Measurements from ENCODE around the gene ABCA9. TPM values are rescaled to one million over a fixed set of nuclear protein-coding genes. Genes with fewer than 3 reads are reported as not detected.
"Not testable (repeated sequence)": the region's sequence is repeated elsewhere in the genome, so short reads cannot be mapped to it uniquely, and the experiment has no call there.

Gene ABCA9
- polyA plus RNA-seq, 1 donor (not counting 4 experiments of a cell fraction or from before 2014, with no cell fraction given), result 0.17 TPM

- DNase-seq (ENCODE audit: low read depth, low spot score) (no peak), FAIRE-seq (no peak)
- Histone ChIP-seq H3K9me3 (ENCODE audit: control insufficient read depth, low read depth, low read length) (no peaks in the 10 kb centered on the region), H3K27ac (ENCODE audit: control insufficient read depth, insufficient read depth, low read length) (no peak overlapping the region), H3K36me3 (ENCODE audit: control insufficient read depth in 2 of 2, extremely low read depth in 1 of 2, insufficient read depth in 2 of 2, low read length in 2 of 2) (no peaks in the 10 kb centered on the region), H2AFZ (ENCODE audit: control insufficient read depth, low read length) (no peak overlapping the region), H4K20me1 (ENCODE audit: control insufficient read depth, extremely low read depth, insufficient read depth, low read length) (no peaks in the 10 kb centered on the region), H3K9ac (ENCODE audit: control insufficient read depth, extremely low read depth, insufficient read depth, low read length) (no peak overlapping the region), H3K4me1 (ENCODE audit: control insufficient read depth, extremely low read depth, insufficient read depth, low read length) (no peaks in the 10 kb centered on the region), H3K27me3 (ENCODE audit: control insufficient read depth, extremely low read depth, insufficient read depth, low read length) (no peaks in the 10 kb centered on the region), H3K4me2 (ENCODE audit: control insufficient read depth, extremely low read depth, insufficient read depth, low read depth, low read length) (no peak overlapping the region), H3K9me1 (ENCODE audit: control insufficient read depth, extremely low read depth, insufficient read depth, low read length) (no peaks in the 10 kb centered on the region), H3K4me3 (ENCODE audit: control insufficient read depth in 2 of 3, extremely low read depth in 1 of 3, insufficient read depth in 2 of 3, low read depth in 1 of 3, low read length in 3 of 3) (no peak overlapping the region), H3K79me2 (ENCODE audit: control insufficient read depth, insufficient read depth, low read length) (no peaks in the 10 kb centered on the region)
- TF ChIP-seq CTCF (optimal IDR thresholded peaks at IDR 0.05 in 1 of 3, IDR thresholded peaks at IDR 0.05 in 1 of 3, conservative IDR thresholded peaks at IDR 0.05 in 1 of 3; ENCODE audit: extremely low read depth in 1 of 3, insufficient read depth in 2 of 3, low read length in 3 of 3) (no peak), EZH2 (IDR thresholded peaks at IDR 0.05; ENCODE audit: low read length) (no peak)
- dilution Hi-C loops (cut with MboI; ENCODE audit: extremely low pct_ligation_motif_present, low sequenced_read_pairs), result no loop called here
These were observed 110.0 kb downstream of the ABCA9 start for GRCh38 chr17:68950725-68951124.

- FAIRE-seq; dilution Hi-C loops (cut with MboI; ENCODE audit: extremely low pct_ligation_motif_present, low sequenced_read_pairs): not testable (repeated sequence)
These were observed 112.9 kb downstream of the ABCA9 start for GRCh38 chr17:68947868-68948267.

GRCh38 chr17:68944435-68945035, 116.2 kb downstream of the ABCA9 start:
- Histone ChIP-seq H3K79me2 (ENCODE audit: control insufficient read depth, insufficient read depth, low read length) (no peaks in the 10 kb centered on the region), H3K27me3 (ENCODE audit: control insufficient read depth, extremely low read depth, insufficient read depth, low read length) (no peaks in the 10 kb centered on the region), H3K4me1 (ENCODE audit: control insufficient read depth, extremely low read depth, insufficient read depth, low read length) (no peaks in the 10 kb centered on the region), H3K4me2 (ENCODE audit: control insufficient read depth, extremely low read depth, insufficient read depth, low read depth, low read length) (no peak overlapping the region), H3K9me3 (ENCODE audit: control insufficient read depth, low read depth, low read length) (no peaks in the 10 kb centered on the region), H3K27ac (ENCODE audit: control insufficient read depth, insufficient read depth, low read length) (no peak overlapping the region), H2AFZ (ENCODE audit: control insufficient read depth, low read length) (no peak overlapping the region), H3K9ac (ENCODE audit: control insufficient read depth, extremely low read depth, insufficient read depth, low read length) (no peak overlapping the region), H3K36me3 (ENCODE audit: control insufficient read depth in 2 of 2, extremely low read depth in 1 of 2, insufficient read depth in 2 of 2, low read length in 2 of 2) (no peaks in the 10 kb centered on the region), H3K9me1 (ENCODE audit: control insufficient read depth, extremely low read depth, insufficient read depth, low read length) (no peaks in the 10 kb centered on the region), H3K4me3 (ENCODE audit: control insufficient read depth in 2 of 3, extremely low read depth in 1 of 3, insufficient read depth in 2 of 3, low read depth in 1 of 3, low read length in 3 of 3) (no peak overlapping the region), H4K20me1 (ENCODE audit: control insufficient read depth, extremely low read depth, insufficient read depth, low read length) (no peaks in the 10 kb centered on the region)
- FAIRE-seq (no peak), DNase-seq (ENCODE audit: low read depth, low spot score) (no peak)
- TF ChIP-seq EZH2 (IDR thresholded peaks at IDR 0.05; ENCODE audit: low read length), result no peak
- dilution Hi-C loops (cut with MboI; ENCODE audit: extremely low pct_ligation_motif_present, low sequenced_read_pairs), result no loop called here

More at GRCh38 chr17:68947868-68948267, 112.9 kb downstream of the ABCA9 start:
- not testable (repeated sequence) for H3K4me1 ChIP-seq (ENCODE audit: control insufficient read depth, extremely low read depth, insufficient read depth, low read length); H3K4me3 ChIP-seq (ENCODE audit: control insufficient read depth in 2 of 3, extremely low read depth in 1 of 3, insufficient read depth in 2 of 3, low read depth in 1 of 3, low read length in 3 of 3); H3K9me3 ChIP-seq (ENCODE audit: control insufficient read depth, low read depth, low read length); DNase-seq (ENCODE audit: low read depth, low spot score); H3K4me2 ChIP-seq (ENCODE audit: control insufficient read depth, extremely low read depth, insufficient read depth, low read depth, low read length); H4K20me1 ChIP-seq (ENCODE audit: control insufficient read depth, extremely low read depth, insufficient read depth, low read length); H3K27me3 ChIP-seq (ENCODE audit: control insufficient read depth, extremely low read depth, insufficient read depth, low read length); H3K36me3 ChIP-seq (ENCODE audit: control insufficient read depth in 2 of 2, extremely low read depth in 1 of 2, insufficient read depth in 2 of 2, low read length in 2 of 2); H2AFZ ChIP-seq (ENCODE audit: control insufficient read depth, low read length); H3K79me2 ChIP-seq (ENCODE audit: control insufficient read depth, insufficient read depth, low read length); H3K9ac ChIP-seq (ENCODE audit: control insufficient read depth, extremely low read depth, insufficient read depth, low read length); H3K27ac ChIP-seq (ENCODE audit: control insufficient read depth, insufficient read depth, low read length); H3K9me1 ChIP-seq (ENCODE audit: control insufficient read depth, extremely low read depth, insufficient read depth, low read length)

GRCh38 chr17:68943812-68944182, 116.9 kb downstream of the ABCA9 start:
- H3K4me2 ChIP-seq (ENCODE audit: control insufficient read depth, extremely low read depth, insufficient read depth, low read depth, low read length); FAIRE-seq; H3K4me1 ChIP-seq (ENCODE audit: control insufficient read depth, extremely low read depth, insufficient read depth, low read length); H3K4me3 ChIP-seq (ENCODE audit: control insufficient read depth in 2 of 3, extremely low read depth in 1 of 3, insufficient read depth in 2 of 3, low read depth in 1 of 3, low read length in 3 of 3); H3K9ac ChIP-seq (ENCODE audit: control insufficient read depth, extremely low read depth, insufficient read depth, low read length); H3K9me3 ChIP-seq (ENCODE audit: control insufficient read depth, low read depth, low read length); H2AFZ ChIP-seq (ENCODE audit: control insufficient read depth, low read length); DNase-seq (ENCODE audit: low read depth, low spot score); H3K79me2 ChIP-seq (ENCODE audit: control insufficient read depth, insufficient read depth, low read length); H4K20me1 ChIP-seq (ENCODE audit: control insufficient read depth, extremely low read depth, insufficient read depth, low read length); H3K36me3 ChIP-seq (ENCODE audit: control insufficient read depth in 2 of 2, extremely low read depth in 1 of 2, insufficient read depth in 2 of 2, low read length in 2 of 2); dilution Hi-C loops (cut with MboI; ENCODE audit: extremely low pct_ligation_motif_present, low sequenced_read_pairs); H3K27me3 ChIP-seq (ENCODE audit: control insufficient read depth, extremely low read depth, insufficient read depth, low read length); H3K27ac ChIP-seq (ENCODE audit: control insufficient read depth, insufficient read depth, low read length); H3K9me1 ChIP-seq (ENCODE audit: control insufficient read depth, extremely low read depth, insufficient read depth, low read length): not testable (repeated sequence)

Measured in keratinocyte (primary cell).